Uterus (tissue), 4 donors: Measurements from ENCODE around the gene MTHFR. TPM values are rescaled to one million over a fixed set of nuclear protein-coding genes. Genes with fewer than 3 reads are reported as not detected.

Experiments
- DNase-seq, 2 donors: peaks; one replicate each; pipeline ENCODE4 v3.0.0-alpha.2; 2019 to 2020
- H3K27ac ChIP-seq, 2 donors: fragments of 200-600 bp; sonication (generic); 1 replicate in 1 of 2; 2 replicates in 1 of 2; pipeline ENCODE4 v1.5.1; 2016 to 2018
- H3K27me3 ChIP-seq, 2 donors: fragments of 200-600 bp; sonication (generic); one replicate each; pipeline ENCODE4 v1.5.1; 2018 to 2019; ENCODE audit warnings: control low read depth in 1 of 2
- H3K36me3 ChIP-seq, 2 donors: fragments of 200-600 bp; sonication (generic); one replicate each; pipeline ENCODE4 v1.5.1; 2019; ENCODE audit warnings: control low read depth in 1 of 2
- H3K4me1 ChIP-seq, 2 donors: fragments of 200-600 bp; sonication (generic); one replicate each; pipeline ENCODE4 v1.5.1; 2018 to 2019; ENCODE audit warnings: control low read depth in 1 of 2
- H3K4me3 ChIP-seq, 2 donors: fragments of 200-600 bp; sonication (generic); 1 replicate in 1 of 2; 2 replicates in 1 of 2; pipeline ENCODE4 v1.5.1; 2018 to 2019; ENCODE audit warnings: mild to moderate bottlenecking in 1 of 2
- H3K9me3 ChIP-seq, 2 donors: fragments of 200-600 bp; sonication (generic); one replicate each; pipeline ENCODE4 v1.5.1; 2019; ENCODE audit warnings: control low read depth in 1 of 2
- POLR2A ChIP-seq, 2 donors: fragments of 450-650 bp; IDR thresholded peaks; one replicate each; pipeline ENCODE4 v1.6.1; 2016; ENCODE audit warnings: antibody characterized with exemption in 2 of 2, mild to moderate bottlenecking in 1 of 2, moderate library complexity in 1 of 2
- intact Hi-C: fragments of 100-400 bp; cut with DNase I; formaldehyde crosslinking; loops from one replicate; pipeline ENCODE4 v1.15.1; 2023; ENCODE audit warnings: low total_unique reads
- total RNA-seq, 4 donors: library from RNA; depleted of rRNA in 3 of 4; stranded (reverse); fragments of >200 nt in 3 of 4; gene quantifications; one replicate each; pipeline versions ENCODE4 v1.1.0 to v1.2.4, GENCODE V29; 2014 to 2023
- TF ChIP-seq, protein P1 (sequence below), 4 experiments: fragments of 200-600 bp in 2 of 4; fragments of 450-650 bp in 2 of 4; sonication (generic) in 2 of 4; IDR thresholded peaks; one replicate each; pipeline ENCODE4 v1.5.1; 2016 to 2019; ENCODE audit warnings: antibody characterized with exemption in 4 of 4, mild to moderate bottlenecking in 2 of 4, moderate library complexity in 1 of 4
- donor health status: DM: yes; HTN: yes; CAD: no.

Gene MTHFR
- total RNA-seq, 4 donors from 2014 or later, result 15.0 to 56.8 (median 29.9) TPM

DNA sequence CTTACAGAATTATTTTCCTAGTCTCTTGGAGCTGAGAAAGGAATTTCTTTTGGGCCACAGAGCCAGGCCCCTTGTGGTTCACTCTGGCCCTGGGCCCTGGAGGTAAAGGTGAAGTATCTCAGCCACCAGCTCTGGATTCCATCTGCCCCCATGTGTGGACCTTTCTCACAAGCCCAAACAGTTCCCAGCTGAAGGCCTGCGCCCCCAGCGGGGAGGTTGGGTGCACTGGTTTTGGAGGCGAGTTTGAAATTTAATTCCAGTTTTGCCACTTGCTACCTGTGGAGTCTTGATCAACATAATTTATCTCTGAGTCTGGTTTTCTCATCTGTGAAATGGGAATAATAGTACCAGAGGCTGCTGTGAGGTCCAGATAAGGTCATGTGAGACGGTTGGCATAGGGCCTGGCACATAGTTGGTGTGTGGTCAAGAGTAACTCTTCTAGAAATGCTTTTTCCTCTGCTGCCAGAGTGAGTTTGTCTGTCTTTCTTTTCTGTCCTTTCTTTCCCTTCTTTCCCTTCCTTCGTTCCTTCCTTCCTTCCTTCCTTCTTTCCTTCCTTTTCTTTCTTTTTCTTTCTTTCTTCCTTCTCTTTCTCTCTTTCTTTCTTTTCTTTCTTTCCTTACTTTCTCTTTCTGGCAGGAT is 63.7 kb downstream of the MTHFR start:
- H3K4me3 ChIP-seq, result no peak overlapping the region

DNA sequence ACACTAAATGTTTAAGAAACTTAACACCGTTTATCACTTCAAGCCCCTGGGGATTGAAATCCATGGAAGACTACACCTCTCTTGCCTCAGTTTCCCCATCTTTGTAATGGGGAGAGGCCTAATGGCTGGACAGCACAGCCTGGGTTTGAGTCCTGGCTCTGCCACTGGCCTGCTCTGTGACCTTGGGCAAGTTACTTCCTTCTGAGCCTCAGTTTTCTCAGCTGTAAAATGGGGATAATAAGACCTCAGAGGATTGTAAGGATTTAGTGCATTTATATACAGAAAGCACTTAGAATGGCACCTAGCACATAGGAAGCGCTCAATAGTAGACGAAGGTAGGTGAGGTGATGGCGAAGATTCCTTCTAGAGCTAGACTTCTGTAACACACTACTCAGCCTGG is 64.3 kb downstream of the MTHFR start:
- H3K27me3 ChIP-seq, result no peaks in the 10 kb centered on the region

More for the DNA sequence above, 63.7 kb downstream of the MTHFR start:
- Histone ChIP-seq H3K9me3 (no peaks in the 10 kb centered on the region), H3K4me1 (no peaks in the 10 kb centered on the region), H3K27me3 (no peaks in the 10 kb centered on the region), H3K36me3 (no peaks in the 10 kb centered on the region), H3K27ac (no peak overlapping the region)
- intact Hi-C loops, result no loop called here
- TF ChIP-seq, protein P1, sequence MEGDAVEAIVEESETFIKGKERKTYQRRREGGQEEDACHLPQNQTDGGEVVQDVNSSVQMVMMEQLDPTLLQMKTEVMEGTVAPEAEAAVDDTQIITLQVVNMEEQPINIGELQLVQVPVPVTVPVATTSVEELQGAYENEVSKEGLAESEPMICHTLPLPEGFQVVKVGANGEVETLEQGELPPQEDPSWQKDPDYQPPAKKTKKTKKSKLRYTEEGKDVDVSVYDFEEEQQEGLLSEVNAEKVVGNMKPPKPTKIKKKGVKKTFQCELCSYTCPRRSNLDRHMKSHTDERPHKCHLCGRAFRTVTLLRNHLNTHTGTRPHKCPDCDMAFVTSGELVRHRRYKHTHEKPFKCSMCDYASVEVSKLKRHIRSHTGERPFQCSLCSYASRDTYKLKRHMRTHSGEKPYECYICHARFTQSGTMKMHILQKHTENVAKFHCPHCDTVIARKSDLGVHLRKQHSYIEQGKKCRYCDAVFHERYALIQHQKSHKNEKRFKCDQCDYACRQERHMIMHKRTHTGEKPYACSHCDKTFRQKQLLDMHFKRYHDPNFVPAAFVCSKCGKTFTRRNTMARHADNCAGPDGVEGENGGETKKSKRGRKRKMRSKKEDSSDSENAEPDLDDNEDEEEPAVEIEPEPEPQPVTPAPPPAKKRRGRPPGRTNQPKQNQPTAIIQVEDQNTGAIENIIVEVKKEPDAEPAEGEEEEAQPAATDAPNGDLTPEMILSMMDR (IDR thresholded peaks at IDR 0.05), result no peak
- TF ChIP-seq POLR2A (IDR thresholded peaks at IDR 0.05), result no peak
- no peak for DNase-seq

DNA sequence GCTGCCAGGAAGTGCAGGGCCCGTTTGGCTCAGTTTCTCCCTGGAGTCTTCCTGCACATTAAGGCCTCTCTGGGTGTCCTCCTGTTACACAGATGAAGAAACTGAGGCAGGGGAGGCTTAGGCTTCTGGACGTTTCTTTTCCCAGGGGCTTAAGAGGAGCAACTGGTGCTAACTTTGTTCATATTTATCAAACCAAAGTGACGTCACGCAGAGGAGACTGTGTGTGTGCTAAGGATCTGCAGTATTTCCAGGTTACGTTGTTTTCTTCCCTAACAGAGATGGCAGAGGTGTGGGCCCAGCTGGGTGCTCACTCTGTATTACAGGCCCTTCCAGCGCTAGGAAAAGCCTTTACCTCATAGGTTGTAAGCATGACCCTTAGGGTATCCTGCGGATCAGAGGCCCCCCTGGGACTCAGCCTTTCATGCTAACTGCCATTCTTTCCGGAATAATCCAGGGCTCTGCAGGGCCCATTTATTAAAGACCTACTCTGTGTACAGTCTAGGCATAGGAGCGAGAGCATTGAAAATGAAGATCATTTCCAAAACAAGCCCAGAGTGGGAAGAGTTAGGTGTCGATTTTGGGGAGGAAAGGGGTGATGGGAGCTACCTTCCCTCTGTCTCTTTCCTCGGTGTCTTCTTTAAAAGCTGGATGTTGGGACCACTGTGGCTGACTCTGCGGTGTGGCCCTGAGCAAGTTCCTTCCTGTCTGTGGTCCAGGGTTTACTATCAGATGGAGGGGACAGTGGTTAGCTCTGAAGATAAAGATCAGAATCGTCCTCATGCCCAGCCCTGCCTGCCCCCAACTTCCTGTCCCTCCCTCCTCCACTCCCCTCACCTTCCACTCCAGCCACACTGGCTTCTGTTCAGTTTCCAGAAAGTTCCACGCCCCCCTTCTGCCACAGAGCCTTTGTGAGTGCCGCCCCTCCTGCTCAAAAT is 65.2 kb downstream of the MTHFR start:
- intact Hi-C loops, result no loop called here
- no peaks in the 10 kb centered on the region for H3K4me1 ChIP-seq

More for the DNA sequence above, 64.3 kb downstream of the MTHFR start:
- intact Hi-C loops, result no loop called here
- Histone ChIP-seq H3K4me3 (no peak overlapping the region), H3K36me3 (no peaks in the 10 kb centered on the region), H3K27ac (no peak overlapping the region), H3K4me1 (no peaks in the 10 kb centered on the region), H3K9me3 (no peaks in the 10 kb centered on the region)
- TF ChIP-seq POLR2A (IDR thresholded peaks at IDR 0.05), result no peak
- TF ChIP-seq, protein P1 (IDR thresholded peaks at IDR 0.05), result no peak
- no peak for DNase-seq

DNA sequence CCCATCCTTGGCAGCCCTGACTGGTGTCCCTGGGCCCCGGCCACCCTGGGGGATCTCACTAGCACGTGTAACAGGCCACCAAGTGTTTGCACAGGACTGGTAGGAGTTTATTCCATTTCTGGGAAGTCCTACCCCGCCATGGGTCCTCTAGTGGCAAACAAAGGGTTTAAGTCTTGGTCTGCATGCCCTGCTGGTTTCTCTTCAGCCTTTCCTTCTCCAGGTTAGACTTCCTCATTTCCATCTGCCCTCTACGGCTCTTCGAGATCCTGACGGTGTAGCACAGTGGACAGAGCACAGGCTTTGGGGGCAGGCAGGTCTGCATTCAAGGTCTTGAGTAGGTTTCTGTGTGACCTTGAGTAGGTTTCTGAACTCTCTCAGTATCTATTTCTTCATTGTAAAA is 67.0 kb downstream of the MTHFR start:
- no peak for DNase-seq
- H3K27me3 ChIP-seq, result no peaks in the 10 kb centered on the region
- H3K36me3 ChIP-seq, result no peaks in the 10 kb centered on the region
- no peak overlapping the region for H3K27ac ChIP-seq
- no peaks in the 10 kb centered on the region for H3K4me1 ChIP-seq
- H3K9me3 ChIP-seq, result no peaks in the 10 kb centered on the region
- H3K4me3 ChIP-seq, result no peak overlapping the region
- TF ChIP-seq POLR2A (IDR thresholded peaks at IDR 0.05), result no peak
- TF ChIP-seq, protein P1 (IDR thresholded peaks at IDR 0.05), result no peak
- intact Hi-C loops, result loop anchor here (10.0 kb wide), 1 partner anchor 66 kb away; the partner anchor contains the start of genes CLCN6 and MTHFR

More for the DNA sequence above, 65.2 kb downstream of the MTHFR start:
- H3K36me3 ChIP-seq, result no peaks in the 10 kb centered on the region
- H3K9me3 ChIP-seq, result no peaks in the 10 kb centered on the region
- DNase-seq, result no peak
- no peak overlapping the region for H3K4me3 ChIP-seq
- TF ChIP-seq POLR2A (IDR thresholded peaks at IDR 0.05), result no peak
- H3K27me3 ChIP-seq, result no peaks in the 10 kb centered on the region
- no peak overlapping the region for H3K27ac ChIP-seq

DNA sequence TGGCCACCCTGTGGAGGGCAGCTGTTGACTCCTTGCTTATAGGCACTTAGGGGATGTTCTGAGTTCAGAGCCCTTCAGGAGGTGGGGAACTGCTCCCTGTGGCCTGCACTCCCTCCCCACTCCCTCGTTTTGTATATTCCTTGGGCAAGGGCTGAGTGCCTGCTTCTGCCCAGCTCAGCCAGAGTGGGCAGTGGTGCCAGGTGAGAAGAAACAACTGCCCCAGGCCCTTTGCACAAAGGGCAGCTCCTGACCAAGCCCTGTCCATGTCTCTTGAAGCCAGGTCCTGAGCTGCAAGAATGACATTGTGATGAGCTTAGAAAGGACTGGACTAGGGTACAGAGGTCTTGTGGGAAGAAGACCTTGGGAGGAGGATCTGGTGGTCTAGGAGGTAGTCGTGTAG is 67.7 kb downstream of the MTHFR start:
- no peak for TF ChIP-seq POLR2A (IDR thresholded peaks at IDR 0.05)
- TF ChIP-seq, protein P1 (IDR thresholded peaks at IDR 0.05), result no peak
- intact Hi-C loops, result loop anchor here (10.0 kb wide), 1 partner anchor 67 kb away; the partner anchor contains the start of genes CLCN6 and MTHFR

More for the DNA sequence above, 67.7 kb downstream of the MTHFR start:
- H3K9me3 ChIP-seq, result no peaks in the 10 kb centered on the region
- no peak for DNase-seq
- H3K36me3 ChIP-seq, result no peaks in the 10 kb centered on the region
- no peak overlapping the region for H3K4me3 ChIP-seq
- no peaks in the 10 kb centered on the region for H3K27me3 ChIP-seq
- H3K4me1 ChIP-seq, result no peaks in the 10 kb centered on the region
- H3K27ac ChIP-seq, result no peak overlapping the region
